GM19452 (cell line): Measurements from ENCODE around the gene CDK17.
A peak's percentile ranks its signal among the peaks of the same experiment; 100 is the strongest.
"Not testable (repeated sequence)": the region's sequence is repeated elsewhere in the genome, so short reads cannot be mapped to it uniquely, and the experiment has no call there.

Experiments
- ATAC-seq: cut with Tn5 transposase; IDR thresholded peaks from one replicate; pipeline ENCODE4 v1.9.1; 2021; ENCODE audit not compliant: unreplicated experiment

CDK17 gene

DNA sequence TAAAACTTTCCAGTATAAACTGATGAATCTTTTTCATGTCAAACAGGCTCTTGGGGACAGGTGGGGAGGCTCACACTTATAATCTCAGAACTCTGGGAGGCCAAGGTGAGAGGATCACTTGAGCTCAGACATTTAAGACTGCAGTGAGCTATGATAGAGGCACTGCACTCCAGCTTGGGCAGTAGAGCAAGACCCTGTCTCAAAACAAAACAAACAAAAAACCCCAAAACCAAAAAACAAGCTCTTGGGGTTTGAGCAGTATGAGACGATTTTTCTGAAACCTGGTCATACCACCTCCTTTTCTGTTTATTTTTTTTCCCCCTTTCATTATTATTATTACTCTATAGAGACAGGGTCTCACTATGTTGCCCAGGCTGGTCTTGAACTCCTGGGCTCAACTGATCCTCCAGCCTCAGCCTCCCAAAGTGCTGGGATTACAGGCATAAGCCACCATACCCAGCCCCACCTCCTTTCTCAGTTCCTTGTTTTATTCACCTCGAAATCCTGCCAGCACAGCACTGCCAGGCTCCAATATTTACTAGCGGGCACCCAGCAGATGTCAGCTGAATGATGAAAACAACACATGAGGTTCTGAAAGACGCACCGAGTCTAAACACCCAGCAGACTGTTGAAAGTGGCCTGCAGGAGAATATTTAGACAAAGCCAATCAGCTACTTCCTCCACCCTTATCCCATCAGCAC is 19.5 kb upstream of the CDK17 start:
- peak; percentile 73 for ATAC-seq

DNA sequence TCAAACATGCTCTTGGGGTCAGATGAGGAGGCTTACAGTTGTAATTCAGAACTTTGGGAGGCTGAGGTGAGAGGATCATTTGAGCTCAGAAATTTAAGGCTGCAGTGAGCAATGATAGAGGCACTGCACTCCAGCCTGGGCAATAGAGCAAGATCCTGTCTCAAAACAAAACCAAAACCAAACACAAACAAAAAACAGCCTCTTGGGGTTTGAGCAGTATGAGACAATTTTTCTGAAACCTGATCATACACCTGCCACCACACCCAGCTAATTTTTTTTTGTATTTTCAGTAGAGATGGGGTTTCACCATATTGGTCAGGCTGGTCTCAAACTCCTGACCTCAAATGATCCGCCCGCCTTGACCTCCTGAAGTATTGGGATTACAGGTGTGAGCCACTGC is 17.4 kb upstream of the CDK17 start:
- ATAC-seq = peak; percentile 52

DNA sequence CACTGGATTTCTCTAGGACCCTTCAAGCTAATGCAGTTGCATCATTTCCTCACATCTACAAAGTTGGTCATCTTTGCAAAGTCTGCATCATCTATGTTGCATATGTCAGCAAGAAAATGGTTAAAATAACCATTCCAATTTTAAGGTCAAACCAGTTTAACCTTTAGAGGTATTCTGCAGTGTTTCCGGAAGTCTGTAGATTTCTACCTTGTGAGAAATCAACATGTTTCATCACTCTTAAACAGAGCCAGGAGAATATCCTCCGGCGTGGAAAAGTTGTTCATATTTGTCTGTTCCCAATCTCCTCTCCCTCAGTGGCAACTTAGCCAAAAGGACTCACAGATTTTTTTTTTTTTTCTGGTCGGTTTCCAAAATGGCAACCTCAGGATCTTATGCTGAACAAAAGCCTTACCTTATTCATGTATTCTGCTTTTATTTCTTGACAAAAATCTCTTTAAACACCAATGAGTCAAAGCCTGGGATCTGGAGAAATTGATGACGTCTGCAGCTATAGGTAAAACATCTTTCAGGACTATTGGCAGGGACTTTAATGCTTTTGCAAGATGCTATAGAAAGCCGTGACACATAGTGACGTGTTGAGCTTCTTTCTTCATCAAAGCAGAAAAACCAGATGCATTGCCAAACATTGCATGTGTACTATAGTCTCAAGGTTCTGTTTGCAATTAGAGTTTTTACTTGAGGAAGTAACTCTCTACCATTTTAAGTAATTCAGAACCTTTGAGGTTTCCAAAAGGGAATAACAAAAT is 16.0 kb upstream of the CDK17 start:
- no peak for ATAC-seq

DNA sequence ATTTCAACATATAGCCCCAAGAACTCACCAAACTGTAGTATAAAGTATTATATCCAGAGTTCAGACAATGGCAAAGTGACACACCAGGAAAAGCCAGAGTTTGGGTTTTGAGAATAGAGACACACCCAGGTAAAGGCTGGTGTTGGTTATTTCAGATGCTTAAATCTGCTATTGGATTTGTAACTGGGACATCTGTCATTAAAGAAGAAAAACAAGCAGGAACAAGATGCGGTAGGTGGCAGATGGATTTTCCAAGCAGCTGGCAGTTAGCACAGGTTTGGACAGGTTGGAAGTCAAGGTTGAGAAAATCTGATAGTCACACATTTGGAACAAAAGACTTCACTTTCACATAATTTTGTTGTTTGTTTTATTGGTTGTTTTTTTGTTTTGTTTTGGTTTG is 14.4 kb upstream of the CDK17 start:
- ATAC-seq = no peak

DNA sequence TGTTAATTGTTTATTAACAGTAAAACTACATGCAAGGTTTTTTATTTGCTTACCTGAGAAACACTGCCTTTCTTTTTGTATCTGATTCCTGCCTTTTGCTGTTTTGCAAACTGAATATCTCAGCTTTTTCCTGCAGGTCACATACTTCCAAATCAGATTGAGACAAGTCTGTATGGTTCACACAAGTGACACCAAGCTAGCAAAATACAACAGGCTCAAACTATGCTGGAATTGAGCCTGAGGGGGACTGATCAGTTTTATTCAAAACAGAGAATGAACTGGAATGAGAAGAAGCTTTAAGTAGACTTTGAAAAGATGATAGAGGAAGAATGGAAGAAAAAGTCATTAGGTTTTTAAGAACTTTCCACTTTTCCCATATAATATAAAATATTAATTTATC is 12.2 kb upstream of the CDK17 start:
- no peak for ATAC-seq

DNA sequence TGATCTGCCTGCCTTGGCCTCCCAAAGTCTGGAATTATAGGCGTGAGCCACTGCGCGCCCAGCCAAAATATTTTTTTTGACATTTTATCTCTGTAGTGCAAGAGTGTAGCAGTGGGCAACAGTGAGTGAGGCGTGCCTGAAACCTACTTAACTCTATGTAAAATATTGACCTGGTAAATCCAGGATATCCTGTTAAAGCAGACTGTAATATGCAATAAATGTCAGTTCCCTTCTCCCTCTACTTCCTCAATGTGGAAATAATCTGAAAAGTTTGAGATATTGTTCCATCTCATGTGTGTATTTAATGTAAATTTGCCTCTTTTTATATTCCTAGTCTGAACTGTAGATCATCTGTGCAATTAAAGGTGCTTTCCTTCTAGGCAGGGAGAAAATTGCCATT is 9.5 kb upstream of the CDK17 start:
- ATAC-seq = no peak

DNA sequence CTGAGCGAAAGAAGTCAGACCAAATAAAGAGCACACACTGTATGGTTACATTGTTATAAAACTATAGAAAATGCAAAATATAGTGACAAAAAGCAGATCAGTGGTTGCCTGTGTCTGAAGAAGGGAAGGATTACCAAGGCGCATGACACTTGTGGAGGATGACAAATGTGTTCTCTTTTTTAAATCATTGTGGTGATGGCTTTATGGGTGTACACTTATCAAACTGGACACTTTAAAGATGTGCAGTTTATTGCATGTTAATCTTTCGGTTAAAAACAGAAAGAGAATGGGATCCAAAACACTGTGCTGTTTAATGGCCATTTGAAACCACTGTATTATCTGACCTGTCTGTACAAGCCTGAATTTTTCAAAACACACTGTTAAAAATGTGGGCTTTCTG is 8.8 kb upstream of the CDK17 start:
- ATAC-seq = no peak

DNA sequence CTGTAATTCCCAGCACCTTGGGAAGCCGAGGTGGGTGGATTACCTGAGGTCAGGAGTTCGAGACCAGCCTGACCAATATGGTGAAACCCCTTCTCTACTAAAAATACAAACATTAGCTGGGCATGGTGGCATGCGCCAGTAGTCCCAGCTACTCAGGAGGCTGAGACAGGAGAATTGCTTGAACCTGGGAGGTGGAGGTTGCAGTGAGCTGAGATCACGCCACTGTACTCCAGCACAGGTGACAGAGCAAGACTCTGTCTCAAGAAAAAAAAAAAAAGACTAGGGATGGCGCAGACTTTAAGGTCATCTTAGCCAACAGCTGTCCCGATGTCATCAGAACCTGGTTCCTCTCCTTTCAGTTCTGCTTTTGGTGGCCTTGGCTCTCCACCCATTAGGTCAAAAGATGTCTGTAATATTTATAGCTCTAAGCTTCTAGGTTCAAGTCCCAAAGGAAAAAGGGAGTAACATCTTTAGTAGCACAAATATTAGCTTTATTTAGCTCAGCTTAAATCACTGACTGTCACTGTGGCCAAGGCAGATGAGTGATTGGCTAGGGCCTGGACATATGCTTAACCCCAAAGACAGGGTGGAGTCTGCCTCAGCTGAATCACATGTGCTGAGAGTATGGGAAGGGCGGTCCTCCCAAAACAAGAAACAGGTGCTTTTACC is 7.3 kb upstream of the CDK17 start:
- ATAC-seq = peak; percentile 97

DNA sequence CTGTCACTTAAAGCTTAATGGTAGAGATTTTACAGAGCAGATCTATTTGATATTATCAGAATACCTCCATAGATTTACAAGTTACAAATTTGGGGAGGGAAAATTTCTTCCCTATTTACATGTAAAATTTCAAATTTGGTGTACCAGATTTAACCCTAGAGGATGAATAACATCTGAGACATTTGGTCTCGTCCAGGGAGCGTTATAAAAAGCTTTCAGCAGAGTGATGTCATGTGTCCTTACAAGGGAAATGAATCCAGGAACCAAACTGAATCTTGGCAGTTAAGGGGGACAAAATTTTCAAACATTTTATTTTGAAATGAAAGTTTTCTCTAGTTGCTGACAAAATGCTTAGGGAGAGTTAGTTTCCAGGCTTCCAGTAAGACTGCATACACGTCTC is 4.5 kb upstream of the CDK17 start:
- ATAC-seq = no peak

DNA sequence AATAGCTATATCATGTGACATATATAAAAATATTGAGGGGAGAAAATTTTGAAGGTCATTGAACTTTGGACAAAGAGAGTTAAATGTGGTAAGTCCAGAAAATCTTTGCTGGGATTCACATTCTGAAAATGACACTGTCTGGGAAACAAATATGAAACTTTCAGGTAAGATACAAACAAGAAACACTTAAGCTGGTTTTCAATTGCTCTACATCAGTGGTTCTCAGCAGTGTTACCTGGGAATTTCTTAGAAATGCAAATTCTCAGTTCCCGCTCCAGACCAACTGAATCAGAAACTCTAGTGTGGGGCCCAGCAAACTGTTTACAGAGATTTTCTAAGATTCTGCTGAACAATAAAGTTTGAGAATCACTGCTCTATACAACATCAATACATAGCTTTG is 3.6 kb upstream of the CDK17 start:
- ATAC-seq = no peak

DNA sequence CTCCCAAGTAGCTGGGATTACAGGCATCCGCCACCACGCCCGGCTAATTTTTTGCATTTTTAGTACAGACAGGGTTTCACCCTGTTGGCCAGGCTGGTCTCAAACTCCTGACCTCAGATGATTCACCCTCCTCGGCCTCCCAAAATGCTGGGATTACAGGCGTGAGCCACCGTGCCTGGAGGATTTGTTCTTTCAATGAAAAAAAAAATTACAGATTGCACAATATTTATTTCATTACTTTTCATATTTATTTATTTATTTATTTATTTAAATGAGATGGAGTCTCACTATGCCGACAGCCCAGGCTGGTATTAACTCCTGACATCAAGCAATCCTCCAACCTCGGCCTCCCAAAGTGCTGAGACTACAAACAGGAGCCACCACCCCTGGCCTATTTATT is 2.3 kb upstream of the CDK17 start:
- not testable (repeated sequence) for ATAC-seq

DNA sequence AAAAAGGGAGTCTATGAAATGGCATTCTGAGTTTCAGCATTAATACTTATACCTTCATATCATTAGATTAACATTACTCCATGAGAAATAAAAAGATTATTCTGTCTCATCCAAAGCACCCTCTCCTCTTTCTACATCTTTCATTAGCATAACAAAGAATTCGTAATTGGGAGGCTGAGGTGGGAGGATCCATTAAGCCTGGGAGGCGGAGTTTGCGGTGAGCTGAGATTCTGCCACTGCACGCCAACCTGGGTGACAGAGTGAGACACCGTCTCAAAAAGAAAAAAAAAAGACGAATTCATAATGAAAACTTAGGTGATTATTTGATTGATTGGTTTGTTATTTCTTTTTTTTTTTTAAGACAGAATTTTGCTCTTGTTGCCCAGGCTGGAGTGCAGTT is 1.8 kb upstream of the CDK17 start:
- no peak for ATAC-seq

DNA sequence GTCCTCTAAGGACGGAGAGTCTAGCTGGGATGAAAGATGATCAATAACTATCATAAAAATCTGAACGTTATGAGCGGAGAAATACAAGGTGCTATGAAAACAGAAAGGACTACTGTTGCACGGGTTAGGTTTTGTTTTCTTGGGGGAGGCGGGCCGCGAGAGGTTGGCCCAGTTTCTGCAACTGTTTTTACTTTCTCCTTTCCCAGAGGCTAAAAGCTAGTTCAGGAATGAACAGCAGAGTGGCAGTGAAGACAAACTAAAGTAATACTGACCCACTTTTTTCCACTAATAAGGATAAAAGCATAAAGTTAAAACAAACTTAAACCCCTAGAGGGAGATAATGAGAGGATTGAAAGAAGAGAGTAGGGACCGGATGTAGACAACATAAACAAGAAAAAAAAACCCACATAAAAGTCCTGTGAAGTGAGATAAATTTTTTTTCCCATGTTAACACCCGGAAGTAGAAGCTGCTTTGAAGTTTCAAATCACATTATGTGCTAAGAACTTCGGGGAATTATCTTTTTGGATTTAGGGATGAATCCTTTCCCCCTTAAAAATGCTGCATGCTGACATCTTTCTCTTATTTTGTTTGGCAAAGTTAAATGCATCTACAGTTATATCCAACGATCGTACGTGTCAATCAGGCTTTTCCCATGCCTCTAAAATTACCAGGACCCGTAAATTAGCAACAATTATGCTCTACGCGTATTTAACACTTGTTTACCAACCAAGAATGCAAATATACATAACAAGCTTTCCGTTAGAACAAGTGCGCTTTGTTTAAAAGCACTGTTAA is 1.0 kb upstream of the CDK17 start:
- peak; percentile 18 for ATAC-seq

DNA sequence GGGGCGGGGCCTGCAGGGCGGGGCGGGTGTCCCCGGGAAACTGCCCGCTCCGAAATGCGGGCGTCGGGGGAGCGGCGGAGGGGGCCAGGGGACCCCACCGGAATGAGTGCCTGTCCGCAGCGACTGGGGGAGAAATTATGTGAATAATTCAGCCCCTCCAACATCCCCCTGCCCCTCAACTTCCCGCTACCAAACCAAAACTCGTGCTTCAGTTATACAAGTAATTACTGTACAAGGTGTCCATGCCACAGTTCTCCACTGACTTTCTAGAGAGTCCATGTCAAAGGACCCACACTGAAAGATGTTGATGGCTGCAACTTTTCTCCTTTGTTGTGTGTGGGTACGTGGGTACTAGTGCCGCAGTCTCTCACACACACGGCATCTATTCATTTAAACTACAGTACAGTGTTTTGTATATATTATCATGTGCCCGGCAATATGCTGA is 414 bp upstream of the CDK17 start:
- no peak for ATAC-seq

DNA sequence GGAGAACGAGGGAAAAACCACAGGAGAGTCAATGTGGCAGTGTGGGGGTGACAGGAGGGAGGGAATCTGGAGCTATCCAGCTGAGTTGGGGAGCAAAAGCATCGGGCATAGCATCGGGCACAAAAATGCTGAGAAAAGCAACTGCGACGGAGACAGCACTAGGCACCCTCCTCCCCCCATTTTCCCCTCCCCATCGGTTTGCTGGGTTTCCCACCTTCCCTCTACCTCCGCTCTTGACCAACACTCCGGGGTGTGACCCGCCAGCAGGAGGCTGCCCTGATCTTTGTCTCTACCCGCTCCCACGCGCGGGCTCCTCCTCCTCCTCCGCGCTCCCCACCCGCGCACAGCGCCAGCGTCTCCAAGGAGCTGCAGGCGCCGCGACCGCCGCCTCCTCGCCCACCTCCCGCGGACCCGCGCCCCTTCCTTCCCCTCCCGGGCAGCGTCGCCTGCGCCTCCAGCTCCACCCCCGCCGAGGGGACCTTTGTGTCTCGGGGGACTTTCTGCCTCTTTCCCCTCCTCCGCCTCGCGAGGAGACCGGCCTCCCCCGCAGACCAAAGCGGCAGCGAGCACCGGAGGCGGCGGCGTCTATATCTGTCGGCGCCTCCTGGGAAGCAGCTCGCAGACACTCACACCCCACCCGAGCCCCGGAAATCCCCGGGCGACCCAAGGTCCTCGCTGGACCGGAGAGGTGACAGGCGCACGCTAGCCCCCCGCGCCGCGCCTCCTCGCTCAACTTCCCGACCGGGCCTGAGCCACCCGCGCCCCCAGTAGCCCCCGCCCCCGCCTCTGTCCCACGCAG is 920 bp downstream of the CDK17 start:
- peak; percentile 35 for ATAC-seq

DNA sequence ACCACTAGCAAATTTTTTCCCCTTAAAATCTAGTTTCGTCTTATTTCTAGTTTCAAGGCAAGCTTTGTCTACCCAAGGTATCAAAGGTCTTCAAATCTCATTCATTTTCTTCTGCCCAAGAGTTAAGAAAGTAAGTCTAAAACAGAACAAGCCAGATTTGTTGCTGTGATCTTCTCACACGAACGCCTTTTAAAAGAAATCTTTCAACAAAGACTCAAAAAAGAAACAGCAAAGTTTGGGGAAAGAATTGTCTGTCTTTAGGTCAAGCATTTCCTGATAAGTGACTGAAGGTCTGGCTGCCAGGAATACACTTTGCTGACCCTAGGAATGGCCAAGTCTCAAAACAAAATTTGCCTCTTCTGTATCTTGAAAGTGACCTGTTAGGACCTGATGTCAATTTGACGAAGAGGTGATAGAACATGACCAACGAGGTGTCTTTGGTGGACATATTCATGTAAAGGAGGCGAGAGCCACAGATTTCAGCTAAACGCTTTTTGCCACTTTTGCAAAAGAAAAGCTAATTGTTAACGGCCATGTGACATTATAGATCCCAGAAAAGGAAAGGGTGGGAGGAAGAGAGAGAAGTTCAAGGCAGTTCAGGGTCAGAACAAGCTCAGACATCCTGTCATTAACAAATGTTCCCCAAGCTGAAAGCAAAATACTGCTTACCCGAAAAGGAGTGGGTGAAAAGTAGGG is 1.7 kb downstream of the CDK17 start:
- ATAC-seq = no peak

DNA sequence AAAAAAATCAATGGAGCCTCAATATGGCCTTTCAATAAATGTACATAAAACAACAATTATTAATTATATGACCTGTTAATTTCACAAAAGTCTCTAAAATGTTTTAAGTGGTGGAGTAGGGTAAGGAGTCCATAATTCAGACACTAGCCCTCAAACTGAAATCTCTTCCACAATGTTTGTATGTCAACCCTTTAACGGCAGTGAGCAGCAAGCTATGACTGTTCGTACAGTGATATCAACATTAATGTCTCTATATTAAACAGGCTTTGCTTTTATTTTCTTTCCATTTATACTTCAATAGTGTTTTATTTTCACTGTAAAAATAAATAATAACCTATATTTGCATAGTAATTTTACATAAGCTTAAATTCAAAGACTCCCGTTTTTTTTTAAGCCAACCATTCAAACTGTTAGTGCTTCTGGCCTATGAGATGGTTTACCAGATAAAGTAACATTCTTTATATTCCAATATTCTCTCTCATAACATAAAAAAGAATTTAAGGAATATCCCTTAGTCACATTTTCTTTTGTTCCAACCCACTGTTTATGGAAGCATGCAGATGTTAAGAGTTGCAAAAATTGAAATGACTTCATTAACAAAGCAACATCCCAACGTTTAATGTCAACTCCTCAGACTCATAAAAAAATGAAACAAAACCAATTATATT is 2.3 kb downstream of the CDK17 start:
- no peak for ATAC-seq

DNA sequence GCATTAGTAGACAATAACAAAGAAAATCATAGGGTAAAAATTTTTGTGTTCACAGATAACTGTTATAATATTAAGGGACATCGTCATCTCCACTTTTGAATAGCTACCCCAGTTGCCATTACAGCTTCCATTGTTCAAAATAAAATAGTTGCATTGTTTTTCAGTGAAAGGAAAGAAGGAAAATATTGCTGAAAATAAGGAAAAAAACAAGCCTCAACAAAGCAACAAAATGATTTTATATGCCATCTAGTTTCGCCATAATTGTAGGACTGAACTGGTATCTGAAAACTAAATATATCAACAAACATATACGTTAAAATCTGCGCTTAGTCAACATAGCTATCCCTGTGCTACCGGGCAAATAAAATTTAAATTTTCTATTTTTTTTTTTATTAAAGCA is 3.3 kb downstream of the CDK17 start:
- no peak for ATAC-seq

DNA sequence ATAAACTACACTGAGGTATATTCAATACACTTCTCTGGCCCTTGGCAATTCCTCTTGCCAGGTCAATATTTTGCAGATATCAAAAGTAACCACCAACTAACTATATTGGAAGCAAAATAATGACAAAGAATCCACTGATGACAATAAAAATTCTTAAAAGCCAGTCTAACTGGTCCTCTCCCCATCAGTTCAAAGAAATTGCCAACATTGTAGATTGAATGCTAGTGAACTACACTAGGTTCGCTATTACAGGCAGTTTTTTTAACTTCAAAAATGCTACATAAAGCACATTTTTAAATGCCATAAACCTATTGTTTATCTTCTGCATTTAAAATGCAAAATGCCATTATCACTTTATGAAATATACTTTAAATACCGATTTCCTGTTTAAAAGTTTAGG is 4.0 kb downstream of the CDK17 start:
- no peak for ATAC-seq
